OCI-LY3 (cell line): ENCODE measurements around the gene TREH.

Experiments used
- EZH2phosphoT487 ChIP-seq: fragments of 200-600 bp; shearing (Covaris generic); IDR thresholded peaks from 2 replicates; pipeline ENCODE4 v1.6.1; 2018; ENCODE audit warnings: antibody characterized with exemption, mixed run types, low read depth
- TF ChIP-seq, protein P1 (sequence below): fragments of 200-600, 300-600 bp; sonication (generic); IDR thresholded peaks from 2 replicates; pipeline ENCODE4 v1.5.1; 2014; ENCODE audit warnings: antibody characterized with exemption, low read length, low read depth

DNA sequence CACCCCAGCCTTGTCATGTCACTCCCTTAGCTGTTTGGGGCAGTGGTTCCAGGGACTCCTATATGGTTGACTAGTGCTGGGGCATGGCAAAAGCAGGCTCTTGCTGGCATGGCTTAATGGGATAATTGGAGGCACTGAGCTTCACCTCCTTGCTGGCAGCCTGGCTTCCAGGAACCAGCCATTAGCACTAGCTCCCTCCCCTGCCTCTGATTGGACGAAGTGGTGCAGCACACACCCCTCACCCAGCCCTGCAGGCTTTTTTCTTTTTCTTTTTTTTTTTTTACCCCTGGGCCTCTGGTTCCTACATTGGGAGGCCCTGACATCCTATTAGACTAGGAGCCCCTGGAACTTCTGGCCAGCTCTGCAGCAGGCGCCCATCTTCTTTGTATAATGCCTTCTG is 53.5 kb downstream of the TREH start:
- TF ChIP-seq, protein P1, sequence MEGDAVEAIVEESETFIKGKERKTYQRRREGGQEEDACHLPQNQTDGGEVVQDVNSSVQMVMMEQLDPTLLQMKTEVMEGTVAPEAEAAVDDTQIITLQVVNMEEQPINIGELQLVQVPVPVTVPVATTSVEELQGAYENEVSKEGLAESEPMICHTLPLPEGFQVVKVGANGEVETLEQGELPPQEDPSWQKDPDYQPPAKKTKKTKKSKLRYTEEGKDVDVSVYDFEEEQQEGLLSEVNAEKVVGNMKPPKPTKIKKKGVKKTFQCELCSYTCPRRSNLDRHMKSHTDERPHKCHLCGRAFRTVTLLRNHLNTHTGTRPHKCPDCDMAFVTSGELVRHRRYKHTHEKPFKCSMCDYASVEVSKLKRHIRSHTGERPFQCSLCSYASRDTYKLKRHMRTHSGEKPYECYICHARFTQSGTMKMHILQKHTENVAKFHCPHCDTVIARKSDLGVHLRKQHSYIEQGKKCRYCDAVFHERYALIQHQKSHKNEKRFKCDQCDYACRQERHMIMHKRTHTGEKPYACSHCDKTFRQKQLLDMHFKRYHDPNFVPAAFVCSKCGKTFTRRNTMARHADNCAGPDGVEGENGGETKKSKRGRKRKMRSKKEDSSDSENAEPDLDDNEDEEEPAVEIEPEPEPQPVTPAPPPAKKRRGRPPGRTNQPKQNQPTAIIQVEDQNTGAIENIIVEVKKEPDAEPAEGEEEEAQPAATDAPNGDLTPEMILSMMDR, result no peak
- TF ChIP-seq EZH2phosphoT487, result no peak
